GM10248 (cell line): Measurements from ENCODE around the gene GCLM.

ENCODE experiments used
- CTCF ChIA-PET: fragments of 300-600 bp; sonication (Branson Sonifier 250); formaldehyde crosslinking; extraction: SDS; loops from one replicate; lab custom pipeline; 2021; ENCODE audit warnings: antibody characterized with exemption; lab: Yijun Ruan, JAX
- POLR2A ChIA-PET: fragments of 350-650 bp; sonication (Branson Sonifier 250); formaldehyde crosslinking; extraction: SDS; loops from one replicate; lab custom pipeline; 2020; ENCODE audit warnings: antibody characterized with exemption; lab: Yijun Ruan, JAX
- DNase-seq: peaks from one replicate; pipeline ENCODE4 v3.0.0; 2012; ENCODE audit errors: extremely low spot score
- TF ChIP-seq, protein P1 (sequence below): IDR thresholded peaks from 2 replicates; pipeline ENCODE4 v1.5.1; 2012; ENCODE audit warnings: mild to moderate bottlenecking, low read depth; ENCODE audit errors: extremely low read depth, missing control alignments, control extremely low read depth

GCLM gene

DNA sequence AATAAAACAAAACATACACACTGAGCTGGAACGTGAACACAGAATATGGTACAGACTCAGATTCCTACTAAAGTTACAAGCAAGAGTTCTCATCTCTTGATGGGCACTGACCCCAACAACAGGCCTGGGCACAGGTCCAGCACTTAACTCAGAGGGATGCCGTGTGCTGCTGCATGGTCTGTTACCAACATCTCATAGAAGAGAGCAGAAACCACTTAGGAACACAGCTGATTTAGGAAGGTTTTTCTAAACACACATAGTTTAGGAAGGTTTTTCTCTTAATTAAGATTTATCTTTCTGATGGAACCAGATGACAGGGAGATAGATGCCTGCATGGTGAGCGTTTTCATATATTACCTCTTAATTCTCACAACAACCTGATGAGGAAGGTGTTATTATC lies 1.5 kb downstream of the GCLM start:
- TF ChIP-seq, protein P1, sequence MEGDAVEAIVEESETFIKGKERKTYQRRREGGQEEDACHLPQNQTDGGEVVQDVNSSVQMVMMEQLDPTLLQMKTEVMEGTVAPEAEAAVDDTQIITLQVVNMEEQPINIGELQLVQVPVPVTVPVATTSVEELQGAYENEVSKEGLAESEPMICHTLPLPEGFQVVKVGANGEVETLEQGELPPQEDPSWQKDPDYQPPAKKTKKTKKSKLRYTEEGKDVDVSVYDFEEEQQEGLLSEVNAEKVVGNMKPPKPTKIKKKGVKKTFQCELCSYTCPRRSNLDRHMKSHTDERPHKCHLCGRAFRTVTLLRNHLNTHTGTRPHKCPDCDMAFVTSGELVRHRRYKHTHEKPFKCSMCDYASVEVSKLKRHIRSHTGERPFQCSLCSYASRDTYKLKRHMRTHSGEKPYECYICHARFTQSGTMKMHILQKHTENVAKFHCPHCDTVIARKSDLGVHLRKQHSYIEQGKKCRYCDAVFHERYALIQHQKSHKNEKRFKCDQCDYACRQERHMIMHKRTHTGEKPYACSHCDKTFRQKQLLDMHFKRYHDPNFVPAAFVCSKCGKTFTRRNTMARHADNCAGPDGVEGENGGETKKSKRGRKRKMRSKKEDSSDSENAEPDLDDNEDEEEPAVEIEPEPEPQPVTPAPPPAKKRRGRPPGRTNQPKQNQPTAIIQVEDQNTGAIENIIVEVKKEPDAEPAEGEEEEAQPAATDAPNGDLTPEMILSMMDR = no peak
- ChIA-PET POLR2A (no interaction called here), CTCF (interaction anchor here (1.0 kb wide), 1 partner anchor 20 kb away, joined by 4 read pairs; no protein-coding TSS in a partner anchor)
- DNase-seq = no peak

DNA sequence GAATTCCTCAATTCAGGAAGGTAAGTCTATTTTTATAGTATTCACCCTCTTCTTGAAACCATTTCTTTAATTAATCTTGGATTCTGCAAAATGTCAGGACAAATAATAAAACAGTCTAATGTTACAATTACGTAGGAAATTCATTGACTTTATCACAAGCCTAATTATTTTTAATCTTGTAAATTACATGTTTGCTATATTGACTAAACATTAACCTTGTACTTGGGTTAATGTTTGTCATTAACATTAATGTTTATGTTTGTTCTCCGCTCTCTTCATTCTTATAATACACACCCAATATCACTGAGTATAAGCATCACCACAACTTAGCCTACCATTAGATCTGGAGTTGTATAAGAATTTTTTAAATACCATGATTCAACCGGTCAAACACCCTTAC lies 2.8 kb downstream of the GCLM start:
- DNase-seq = no peak
- TF ChIP-seq, protein P1 = no peak
- ChIA-PET CTCF (no interaction called here), POLR2A (no interaction called here)

DNA sequence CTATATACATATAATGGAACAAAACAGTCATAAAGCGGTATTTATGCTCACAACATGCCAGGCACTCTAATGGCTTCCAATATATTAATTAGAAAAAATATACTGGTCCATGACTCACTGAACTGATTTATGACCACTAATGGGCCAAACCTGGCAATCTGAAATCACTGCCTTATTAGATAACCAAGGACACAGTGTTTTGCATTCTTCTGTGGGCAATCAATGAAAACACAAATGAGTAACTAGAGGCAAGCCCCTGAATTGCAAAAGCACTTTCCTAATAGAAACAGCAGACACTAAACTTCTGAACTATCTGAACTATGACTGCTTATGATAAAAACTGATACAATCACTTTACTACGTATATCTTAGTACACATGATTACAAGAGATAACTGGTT lies 3.5 kb downstream of the GCLM start:
- ChIA-PET POLR2A (no interaction called here), CTCF (no interaction called here)
- TF ChIP-seq, protein P1 = no peak
- DNase-seq = no peak

DNA sequence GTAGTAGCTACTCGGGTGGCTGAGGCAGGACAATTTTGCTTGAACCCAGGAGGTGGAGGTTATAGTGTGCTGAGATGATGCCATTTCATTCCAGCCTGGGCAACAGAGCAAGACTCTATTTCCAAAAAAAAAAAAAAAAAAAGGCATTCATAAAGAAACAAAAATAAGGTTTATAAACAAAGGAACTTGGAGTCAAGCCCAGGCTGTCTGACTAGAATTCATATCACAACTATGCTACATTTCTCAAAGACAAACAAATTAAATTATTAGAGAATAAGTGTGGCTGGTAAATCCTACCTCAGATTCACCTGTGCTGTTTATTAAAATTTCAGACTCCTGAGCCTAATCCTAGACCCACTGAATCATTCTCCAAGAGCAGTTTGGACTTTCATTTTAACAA lies 4.2 kb downstream of the GCLM start:
- ChIA-PET POLR2A (no interaction called here), CTCF (no interaction called here)
- DNase-seq = no peak
- TF ChIP-seq, protein P1 = no peak

DNA sequence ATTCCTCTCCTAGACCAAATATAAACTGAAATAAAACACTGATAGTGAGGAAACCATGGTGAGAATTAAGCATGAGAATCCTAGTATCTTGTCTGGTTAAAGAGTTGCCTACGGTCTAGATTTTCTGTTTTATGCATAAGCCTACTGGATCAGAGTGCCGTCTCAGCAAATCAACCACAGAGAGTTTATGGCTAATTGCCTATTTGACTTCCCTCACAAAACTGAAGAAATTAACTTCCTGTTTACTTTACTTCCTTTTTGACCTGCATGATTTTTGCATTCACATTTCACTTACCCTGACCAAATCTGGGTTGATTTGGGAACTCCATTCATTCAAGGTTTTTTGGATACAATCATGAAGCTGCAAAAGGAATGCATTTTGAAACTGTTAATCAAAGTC lies 5.0 kb downstream of the GCLM start:
- TF ChIP-seq, protein P1 = no peak
- POLR2A ChIA-PET = no interaction called here
- CTCF ChIA-PET = no interaction called here
- peak; percentile 21 for DNase-seq

DNA sequence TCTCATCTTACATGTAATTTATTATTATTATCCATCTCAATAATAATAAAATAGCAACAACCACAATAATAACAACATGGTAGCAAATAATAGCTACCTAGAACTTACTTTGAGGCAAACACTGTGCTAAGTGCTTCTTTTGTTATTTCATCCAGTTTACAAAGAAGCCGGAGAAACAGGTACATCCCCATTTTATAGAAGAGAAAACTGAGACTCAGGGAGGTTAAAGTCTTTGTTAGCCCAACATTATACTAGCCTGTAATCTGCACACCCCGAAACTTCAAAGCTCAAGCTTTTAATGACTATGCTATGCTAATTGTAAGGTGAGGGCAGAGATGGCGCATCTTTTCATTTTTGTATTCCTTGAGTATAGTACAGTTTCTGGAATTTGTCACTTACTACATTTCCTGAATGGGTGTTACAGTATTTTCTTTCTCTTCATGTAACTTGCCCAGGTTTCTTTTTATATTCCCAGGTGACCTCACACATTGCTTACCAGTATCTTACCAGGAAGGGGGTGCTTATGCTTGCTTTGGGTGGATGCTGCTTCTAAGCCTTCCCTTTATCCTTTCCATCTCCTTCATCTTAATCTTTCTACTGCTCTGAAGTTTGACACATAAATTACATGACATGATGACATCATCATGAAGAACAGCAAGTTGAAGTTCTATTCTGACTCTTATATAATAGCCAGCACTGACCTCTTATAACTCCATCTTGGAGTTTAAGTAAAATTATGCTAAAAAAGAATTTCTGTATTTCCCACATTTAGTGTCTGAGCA lies 8.3 kb downstream of the GCLM start:
- POLR2A ChIA-PET = no interaction called here
- DNase-seq = no peak

More for the DNA sequence above, 8.3 kb downstream of the GCLM start:
- TF ChIP-seq, protein P1 = no peak
- CTCF ChIA-PET = interaction anchor here (1.1 to 1.5 kb wide), 2 partner anchors 8 to 9 kb away, joined by 3 read pairs; partner anchors contain the start of gene GCLM
